ENCODE data around the gene AUTS2. TPM values are rescaled to one million over a fixed set of nuclear protein-coding genes. Genes with fewer than 3 reads are reported as not detected.

AUTS2 gene
- total RNA-seq, 5 donors from 2014 or later (not counting 1 experiment from before 2014, with no cell fraction given) = 10.6 to 66.2 (median 37.6) TPM

DNA sequence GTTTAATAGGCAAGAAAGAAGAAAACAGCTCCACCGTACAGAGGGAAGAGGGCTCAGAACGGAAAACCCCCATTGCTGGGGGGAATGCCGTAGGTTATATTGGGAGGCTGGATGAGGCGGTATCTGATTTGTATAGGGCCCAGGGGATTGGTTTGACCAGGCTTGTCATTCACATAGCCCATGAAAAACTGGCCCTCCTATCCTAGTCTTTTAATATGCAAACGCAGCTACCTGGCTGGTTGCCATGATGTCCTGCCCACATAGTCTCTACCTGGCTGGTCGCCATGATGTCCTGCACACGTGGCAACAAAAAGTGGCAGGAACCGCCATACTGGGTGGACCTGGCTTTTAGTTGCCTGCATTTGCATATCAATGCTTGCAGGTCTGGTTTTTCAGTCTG, 84.7 kb downstream of the AUTS2 start:
- no peaks in the 10 kb centered on the region for H3K9me3 Mint-ChIP-seq
- H3K27me3 ChIP-seq (replicated peaks in 1 of 2; ENCODE audit: control insufficient read depth in 2 of 2, extremely low read depth in 1 of 2, insufficient read depth in 2 of 2, low read length in 1 of 2) = no peaks in the 10 kb centered on the region
- no peaks in the 10 kb centered on the region for H3K9me3 ChIP-seq
- 93% methylated on average over 4 of the region's 8 CpGs for WGBS (ENCODE audit: insufficient coverage)
- H3K27me3 Mint-ChIP-seq = no peaks in the 10 kb centered on the region
- no peaks in the 10 kb centered on the region for H3K36me3 Mint-ChIP-seq
- peaks cover 0 to 8% (median 4%) of the 10 kb centered on the region in 3 donors for H3K4me1 Mint-ChIP-seq
- ATAC-seq (replicated peaks in 1 of 4) = no peak
- no peak overlapping the region for H3K4me3 ChIP-seq (ENCODE audit: control insufficient read depth in 1 of 2, extremely low read depth in 1 of 2, low read length in 1 of 2)
- no peaks in the 10 kb centered on the region for H3K36me3 ChIP-seq (ENCODE audit: control insufficient read depth in 2 of 2, extremely low read depth in 1 of 2, insufficient read depth in 1 of 2, low read length in 1 of 2)
- no peaks in the 10 kb centered on the region for H3K4me1 ChIP-seq (ENCODE audit: control insufficient read depth in 1 of 2, extremely low read depth in 1 of 2, insufficient read depth in 2 of 2, low read length in 2 of 2)
- CTCF ChIA-PET = no interaction called here
- H3K27ac ChIP-seq (ENCODE audit: low read length) = no peak overlapping the region
- no peak overlapping the region for H3K27ac Mint-ChIP-seq
- H3K4me3 Mint-ChIP-seq = no peak overlapping the region
- no peak for DNase-seq
- POLR2A ChIA-PET = no interaction called here

DNA sequence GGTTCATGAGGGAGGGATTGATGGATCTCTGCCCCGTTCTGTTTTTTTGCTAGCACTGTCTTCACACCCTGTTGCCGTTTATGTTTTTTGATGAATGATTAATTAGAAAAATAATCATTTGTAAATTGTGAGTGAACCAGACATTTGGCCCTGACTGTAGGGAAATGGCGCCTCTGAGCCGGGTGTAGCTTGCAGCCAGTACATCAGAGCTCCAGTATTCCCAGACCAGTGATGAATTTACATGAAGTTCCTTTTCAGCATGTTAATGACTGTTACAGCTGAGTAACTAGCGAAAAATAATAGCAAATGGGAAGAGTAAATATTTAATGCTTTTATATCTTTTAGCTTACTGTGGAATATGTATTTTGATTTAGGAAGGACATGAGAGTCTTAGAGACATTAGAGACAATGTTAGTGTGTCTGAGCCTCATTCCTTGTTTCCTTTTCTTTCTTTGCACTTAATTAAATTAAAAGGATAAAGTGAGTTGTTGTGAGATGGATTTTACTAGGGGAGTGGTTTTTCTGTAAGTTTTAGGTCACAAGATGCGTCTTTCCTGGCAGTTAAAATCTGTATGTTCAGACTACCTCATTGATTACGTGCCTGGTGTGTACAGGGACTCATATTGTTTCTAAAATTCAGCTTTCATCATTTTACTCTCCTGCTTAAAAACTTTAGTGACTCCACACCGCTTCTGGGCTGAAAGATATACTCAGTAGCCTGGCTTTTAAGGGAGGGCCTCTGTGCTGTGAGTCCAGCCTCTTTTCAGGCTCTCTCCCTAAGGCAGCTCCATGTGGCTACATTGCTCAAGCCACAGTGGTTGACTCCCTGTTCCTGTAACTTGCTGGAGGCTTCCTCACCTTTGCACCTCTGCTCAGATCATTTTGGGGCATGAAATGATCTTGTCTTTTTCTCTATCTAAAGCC, 86.4 kb downstream of the AUTS2 start:
- no peak for ATAC-seq (replicated peaks in 1 of 4)
- Histone ChIP-seq H3K27me3 (replicated peaks in 1 of 2; ENCODE audit: control insufficient read depth in 2 of 2, extremely low read depth in 1 of 2, insufficient read depth in 2 of 2, low read length in 1 of 2) (no peaks in the 10 kb centered on the region), H3K4me1 (ENCODE audit: control insufficient read depth in 1 of 2, extremely low read depth in 1 of 2, insufficient read depth in 2 of 2, low read length in 2 of 2) (no peaks in the 10 kb centered on the region), H3K9me3 (no peaks in the 10 kb centered on the region), H3K36me3 (ENCODE audit: control insufficient read depth in 2 of 2, extremely low read depth in 1 of 2, insufficient read depth in 1 of 2, low read length in 1 of 2) (no peaks in the 10 kb centered on the region), H3K4me3 (ENCODE audit: control insufficient read depth in 1 of 2, extremely low read depth in 1 of 2, low read length in 1 of 2) (no peak overlapping the region), H3K27ac (ENCODE audit: low read length) (no peak overlapping the region)
- DNase-seq = no peak
- H3K9me3 Mint-ChIP-seq = no peaks in the 10 kb centered on the region
- no peak overlapping the region for H3K4me3 Mint-ChIP-seq
- H3K36me3 Mint-ChIP-seq = no peaks in the 10 kb centered on the region
- peaks cover 0 to 8% (median 4%) of the 10 kb centered on the region in 3 donors for H3K4me1 Mint-ChIP-seq
- ChIA-PET POLR2A (interaction anchor here in 1 of 2 donors (0.8 kb wide), 1 partner anchor 1011 kb away, joined by 4 read pairs; no protein-coding TSS in a partner anchor), CTCF (no interaction called here)
- no peaks in the 10 kb centered on the region for H3K27me3 Mint-ChIP-seq
- H3K27ac Mint-ChIP-seq = no peak overlapping the region
- 80% methylated on average over 6 of the region's 8 CpGs for WGBS (ENCODE audit: insufficient coverage)

- H3K4me1 Mint-ChIP-seq = peaks cover 0 to 8% (median 4%) of the 10 kb centered on the region in 3 donors
- H3K4me3 Mint-ChIP-seq = no peak overlapping the region
- H3K36me3 Mint-ChIP-seq = no peaks in the 10 kb centered on the region
- H3K9me3 Mint-ChIP-seq = no peaks in the 10 kb centered on the region
- DNase-seq (no peak), ATAC-seq (replicated peaks in 1 of 4) (no peak)
- H3K4me3 ChIP-seq (ENCODE audit: control insufficient read depth in 1 of 2, extremely low read depth in 1 of 2, low read length in 1 of 2) = no peak overlapping the region
- H3K36me3 ChIP-seq (ENCODE audit: control insufficient read depth in 2 of 2, extremely low read depth in 1 of 2, insufficient read depth in 1 of 2, low read length in 1 of 2) = no peaks in the 10 kb centered on the region
- WGBS (ENCODE audit: insufficient coverage) = no CpG with 5 or more reads among the region's 1 CpG
- POLR2A ChIA-PET = no interaction called here
- H3K4me1 ChIP-seq (ENCODE audit: control insufficient read depth in 1 of 2, extremely low read depth in 1 of 2, insufficient read depth in 2 of 2, low read length in 2 of 2) = no peaks in the 10 kb centered on the region
- no peaks in the 10 kb centered on the region for H3K27me3 ChIP-seq (replicated peaks in 1 of 2; ENCODE audit: control insufficient read depth in 2 of 2, extremely low read depth in 1 of 2, insufficient read depth in 2 of 2, low read length in 1 of 2)
- CTCF ChIA-PET = no interaction called here
- no peaks in the 10 kb centered on the region for H3K27me3 Mint-ChIP-seq
- H3K9me3 ChIP-seq = no peaks in the 10 kb centered on the region
- H3K27ac ChIP-seq (ENCODE audit: low read length) = no peak overlapping the region
- H3K27ac Mint-ChIP-seq = no peak overlapping the region
Observed at GRCh38 chr7:69685293-69685631, 87.0 kb downstream of the AUTS2 start.

DNA sequence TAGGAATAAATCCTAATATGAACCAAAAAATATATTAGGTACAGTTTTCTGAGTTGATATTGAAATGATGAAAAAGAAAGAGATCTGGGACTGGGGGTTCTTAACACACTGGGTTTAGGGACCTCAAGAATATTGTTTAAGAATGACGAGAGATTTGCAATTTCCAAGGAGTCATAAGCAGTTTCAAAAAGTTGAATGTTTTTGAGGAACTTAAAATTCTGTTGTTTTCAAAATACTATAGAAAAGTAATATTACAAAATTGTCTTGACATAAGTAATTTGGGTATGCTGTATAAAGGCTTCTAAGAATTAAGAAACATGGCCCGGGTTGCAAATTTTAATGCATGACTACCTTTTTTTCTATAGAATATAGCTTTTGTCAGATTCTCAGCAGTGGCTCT, 88.1 kb downstream of the AUTS2 start:
- ChIA-PET CTCF (no interaction called here), POLR2A (no interaction called here)
- peaks cover 0 to 1% of the 10 kb centered on the region in 2 experiments for H3K27me3 ChIP-seq (replicated peaks in 1 of 2; ENCODE audit: control insufficient read depth in 2 of 2, extremely low read depth in 1 of 2, insufficient read depth in 2 of 2, low read length in 1 of 2)
- H3K9me3 ChIP-seq = no peaks in the 10 kb centered on the region
- H3K4me1 ChIP-seq (ENCODE audit: control insufficient read depth in 1 of 2, extremely low read depth in 1 of 2, insufficient read depth in 2 of 2, low read length in 2 of 2) = no peaks in the 10 kb centered on the region
- H3K36me3 ChIP-seq (ENCODE audit: control insufficient read depth in 2 of 2, extremely low read depth in 1 of 2, insufficient read depth in 1 of 2, low read length in 1 of 2) = no peaks in the 10 kb centered on the region
- no CpG with 5 or more reads among the region's 2 CpGs for WGBS (ENCODE audit: insufficient coverage)
- no peak overlapping the region for H3K4me3 Mint-ChIP-seq
- no peak overlapping the region for H3K4me3 ChIP-seq (ENCODE audit: control insufficient read depth in 1 of 2, extremely low read depth in 1 of 2, low read length in 1 of 2)
- ATAC-seq (replicated peaks in 1 of 4) (no peak), DNase-seq (no peak)
- no peaks in the 10 kb centered on the region for H3K27me3 Mint-ChIP-seq
- H3K27ac Mint-ChIP-seq = no peak overlapping the region
- H3K36me3 Mint-ChIP-seq = no peaks in the 10 kb centered on the region
- peaks cover 0 to 8% (median 4%) of the 10 kb centered on the region in 3 donors for H3K4me1 Mint-ChIP-seq
- H3K9me3 Mint-ChIP-seq = no peaks in the 10 kb centered on the region
- no peak overlapping the region for H3K27ac ChIP-seq (ENCODE audit: low read length)

- Mint-ChIP-seq H3K4me3 (no peak overlapping the region), H3K27me3 (no peaks in the 10 kb centered on the region), H3K27ac (no peak overlapping the region), H3K4me1 (peaks cover 0 to 8% (median 4%) of the 10 kb centered on the region in 3 donors), H3K9me3 (no peaks in the 10 kb centered on the region), H3K36me3 (no peaks in the 10 kb centered on the region)
- H3K27ac ChIP-seq (ENCODE audit: low read length) = no peak overlapping the region
- POLR2A ChIA-PET = no interaction called here
- DNase-seq (no peak), ATAC-seq (replicated peaks in 1 of 4) (no peak)
- no peaks in the 10 kb centered on the region for H3K4me1 ChIP-seq (ENCODE audit: control insufficient read depth in 1 of 2, extremely low read depth in 1 of 2, insufficient read depth in 2 of 2, low read length in 2 of 2)
- H3K4me3 ChIP-seq (ENCODE audit: control insufficient read depth in 1 of 2, extremely low read depth in 1 of 2, low read length in 1 of 2) = no peak overlapping the region
- CTCF ChIA-PET = no interaction called here
- H3K9me3 ChIP-seq = no peaks in the 10 kb centered on the region
- no peaks in the 10 kb centered on the region for H3K36me3 ChIP-seq (ENCODE audit: control insufficient read depth in 2 of 2, extremely low read depth in 1 of 2, insufficient read depth in 1 of 2, low read length in 1 of 2)
- 87% methylated on average over 3 of the region's 4 CpGs for WGBS (ENCODE audit: insufficient coverage)
- peaks cover 0 to 8% of the 10 kb centered on the region in 2 experiments for H3K27me3 ChIP-seq (replicated peaks in 1 of 2; ENCODE audit: control insufficient read depth in 2 of 2, extremely low read depth in 1 of 2, insufficient read depth in 2 of 2, low read length in 1 of 2)
Observed at GRCh38 chr7:69687739-69688433, 89.6 kb downstream of the AUTS2 start.

GRCh38 chr7:69690329-69690728, 92.1 kb downstream of the AUTS2 start:
- no peaks in the 10 kb centered on the region for H3K9me3 Mint-ChIP-seq
- H3K4me3 ChIP-seq (ENCODE audit: control insufficient read depth in 1 of 2, extremely low read depth in 1 of 2, low read length in 1 of 2) = no peak overlapping the region
- WGBS (ENCODE audit: insufficient coverage) = 91% methylated on average over 5 of the region's 6 CpGs
- H3K27me3 ChIP-seq (replicated peaks in 1 of 2; ENCODE audit: control insufficient read depth in 2 of 2, extremely low read depth in 1 of 2, insufficient read depth in 2 of 2, low read length in 1 of 2) = peaks cover 0 to 8% of the 10 kb centered on the region in 2 experiments
- H3K9me3 ChIP-seq = no peaks in the 10 kb centered on the region
- CTCF ChIA-PET = no interaction called here
- H3K27me3 Mint-ChIP-seq = no peaks in the 10 kb centered on the region
- ATAC-seq (replicated peaks in 1 of 4) = no peak
- no peak overlapping the region for H3K27ac Mint-ChIP-seq
- H3K4me1 ChIP-seq (ENCODE audit: control insufficient read depth in 1 of 2, extremely low read depth in 1 of 2, insufficient read depth in 2 of 2, low read length in 2 of 2) = no peaks in the 10 kb centered on the region
- no peaks in the 10 kb centered on the region for H3K36me3 Mint-ChIP-seq
- H3K27ac ChIP-seq (ENCODE audit: low read length) = no peak overlapping the region
- no peak overlapping the region for H3K4me3 Mint-ChIP-seq
- POLR2A ChIA-PET = no interaction called here
- H3K36me3 ChIP-seq (ENCODE audit: control insufficient read depth in 2 of 2, extremely low read depth in 1 of 2, insufficient read depth in 1 of 2, low read length in 1 of 2) = no peaks in the 10 kb centered on the region
- H3K4me1 Mint-ChIP-seq = peaks cover 0 to under 1% (median under 1%) of the 10 kb centered on the region in 3 donors
- no peak for DNase-seq

Data from T-cell (primary cell).